Islet precursor cell (in vitro differentiated cells): ENCODE measurements around the gene NT5E.

Source experiments
- DNase-seq: peaks from one replicate; pipeline ENCODE4 v3.0.0-alpha.2; 2018

The NT5E gene

DNA sequence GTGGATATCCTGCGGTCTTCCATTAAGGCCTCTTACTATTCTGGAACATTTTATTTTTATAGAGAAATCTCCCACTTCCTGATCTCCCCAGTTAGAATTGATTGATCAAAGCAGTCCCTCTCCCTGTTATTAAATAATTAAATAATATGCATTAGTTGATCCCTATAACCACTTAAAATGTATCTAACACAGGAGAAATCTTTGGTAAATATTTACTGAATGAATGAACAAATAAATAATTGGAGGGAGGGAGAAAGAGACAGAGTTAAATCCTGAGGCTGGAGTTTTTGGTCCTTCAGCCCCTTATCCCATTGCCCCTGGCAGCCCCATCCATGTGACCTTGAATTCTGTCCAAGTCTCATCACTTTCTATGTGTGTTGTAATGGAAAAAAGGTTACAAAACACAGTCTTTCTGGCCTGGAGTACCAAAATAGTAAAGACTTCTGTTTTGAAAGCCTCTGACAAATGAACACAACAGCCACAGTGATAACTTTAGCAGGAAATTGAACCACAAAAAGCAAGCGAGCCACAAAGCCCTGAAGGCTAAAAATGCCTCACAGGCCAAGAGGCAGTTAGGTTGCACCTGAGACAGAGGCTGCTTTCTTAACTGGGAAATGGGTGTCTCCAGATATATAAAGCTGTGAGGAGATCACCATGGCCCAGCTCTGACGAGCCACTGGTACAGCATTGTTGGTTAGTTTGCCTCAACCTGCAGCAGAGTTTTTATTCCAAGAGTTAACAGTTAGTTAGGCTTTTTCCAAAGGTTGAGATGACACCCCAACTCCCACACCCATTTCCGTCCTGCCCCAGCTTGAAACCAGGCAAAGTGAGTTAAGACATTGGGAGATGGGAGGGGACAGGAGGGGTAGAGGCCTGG is 11.3 kb downstream of the NT5E start:
- no peak for DNase-seq

DNA sequence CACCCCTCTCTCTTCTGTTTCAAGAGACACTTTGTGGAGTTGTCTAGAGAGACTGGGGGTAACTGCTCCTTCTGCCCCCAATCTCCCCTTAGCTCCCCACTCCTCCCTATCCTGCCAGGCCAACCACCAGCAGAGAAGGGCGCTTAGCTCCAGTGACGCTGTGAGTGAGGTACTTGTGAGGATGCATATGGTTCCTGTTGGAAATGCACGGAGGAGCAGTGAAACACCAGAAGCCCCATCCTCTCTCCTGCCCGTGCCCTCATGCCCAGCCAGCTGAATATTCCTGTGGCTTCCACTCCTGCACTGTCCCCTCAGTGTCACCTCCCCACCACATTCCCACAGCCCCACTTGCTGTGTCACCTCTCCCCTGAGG is 11.9 kb downstream of the NT5E start:
- DNase-seq, result no peak

DNA sequence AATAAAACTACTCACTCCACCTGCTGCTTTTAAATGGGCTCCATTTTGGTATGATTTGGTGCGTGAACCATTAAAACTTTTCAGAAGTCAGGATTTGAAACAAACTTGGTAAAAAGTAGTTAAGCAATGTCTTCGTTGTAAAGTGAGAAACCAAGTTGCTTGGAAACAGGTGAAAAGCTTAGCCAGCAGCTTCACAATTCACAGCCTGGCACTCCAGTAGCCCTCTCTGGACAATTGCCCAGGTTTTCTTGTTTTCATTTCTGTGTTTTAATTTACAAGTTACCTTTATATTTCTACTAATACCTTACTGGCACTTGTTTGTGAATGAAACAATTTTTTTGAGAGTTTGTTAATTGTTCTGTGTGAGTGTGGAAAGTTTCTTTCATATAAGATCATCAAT is 12.8 kb downstream of the NT5E start:
- no peak for DNase-seq

DNA sequence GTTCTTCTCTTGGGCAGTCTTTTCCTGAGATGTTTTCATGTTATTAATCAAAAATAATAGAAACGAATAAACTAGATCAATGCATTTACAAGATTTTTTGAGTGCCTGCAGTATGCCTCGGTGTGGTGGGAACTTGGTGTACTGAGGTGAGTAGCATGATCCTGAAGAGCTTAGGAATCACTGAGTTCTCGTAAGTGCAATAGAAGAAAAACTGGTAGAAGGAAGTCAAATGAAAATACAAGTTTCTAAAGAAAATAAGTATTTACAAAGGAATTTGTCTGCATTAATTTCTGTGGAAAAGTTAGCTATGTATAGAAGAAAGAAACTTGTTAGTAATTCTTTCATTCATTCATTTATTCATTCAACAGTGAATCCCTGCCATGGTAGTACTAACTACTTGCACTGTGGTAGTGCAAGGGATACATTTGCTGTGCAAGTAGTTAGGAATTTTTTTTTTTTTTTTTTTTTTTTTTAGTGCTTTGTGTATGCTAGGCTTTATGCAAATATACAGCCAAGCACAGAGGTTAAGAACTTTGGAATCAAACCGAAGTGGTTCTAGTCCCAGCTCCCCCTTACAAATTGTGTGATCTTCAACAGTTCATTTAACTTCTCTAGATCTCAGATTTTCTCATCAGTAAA is 13.9 kb downstream of the NT5E start:
- no peak for DNase-seq

DNA sequence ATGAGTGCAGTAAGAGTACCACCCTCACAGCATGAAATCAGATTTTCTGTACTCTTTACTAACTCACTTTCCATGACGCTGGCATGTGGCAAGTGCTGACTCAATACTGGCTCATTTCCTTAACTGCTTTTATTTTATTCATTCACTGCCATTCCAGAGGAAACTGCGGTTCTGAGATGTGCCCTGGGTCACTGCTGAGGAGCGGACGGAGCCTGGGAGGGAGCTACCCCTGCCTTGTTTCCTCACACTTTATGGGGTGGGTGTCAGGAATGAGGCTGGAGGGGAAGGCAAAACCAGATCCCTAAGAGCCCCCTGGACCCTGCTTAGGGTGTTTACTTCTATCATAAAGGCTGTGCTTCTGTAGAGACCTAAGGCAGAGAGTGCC is 14.4 kb downstream of the NT5E start:
- no peak for DNase-seq

DNA sequence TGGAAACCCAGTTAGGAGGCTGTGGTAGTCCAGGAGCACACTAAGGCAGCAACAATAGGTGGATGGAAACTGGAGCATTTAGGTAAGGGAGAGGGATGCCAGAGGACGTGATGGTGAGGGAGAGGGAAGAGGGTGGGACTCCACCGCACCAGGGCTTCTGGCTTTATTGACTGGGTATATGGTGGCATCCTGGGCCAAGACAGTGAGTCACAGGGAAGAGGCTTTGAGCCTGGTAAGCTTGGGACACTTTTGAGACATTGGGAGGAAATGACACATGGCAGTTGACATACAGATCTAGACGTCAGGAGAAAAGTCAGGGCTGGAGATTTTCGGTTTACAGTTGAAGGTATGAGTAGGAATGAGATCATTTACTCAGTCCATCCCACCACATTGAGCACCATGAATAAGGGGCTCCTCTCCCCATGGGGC is 14.9 kb downstream of the NT5E start:
- DNase-seq, result peak; percentile 63

DNA sequence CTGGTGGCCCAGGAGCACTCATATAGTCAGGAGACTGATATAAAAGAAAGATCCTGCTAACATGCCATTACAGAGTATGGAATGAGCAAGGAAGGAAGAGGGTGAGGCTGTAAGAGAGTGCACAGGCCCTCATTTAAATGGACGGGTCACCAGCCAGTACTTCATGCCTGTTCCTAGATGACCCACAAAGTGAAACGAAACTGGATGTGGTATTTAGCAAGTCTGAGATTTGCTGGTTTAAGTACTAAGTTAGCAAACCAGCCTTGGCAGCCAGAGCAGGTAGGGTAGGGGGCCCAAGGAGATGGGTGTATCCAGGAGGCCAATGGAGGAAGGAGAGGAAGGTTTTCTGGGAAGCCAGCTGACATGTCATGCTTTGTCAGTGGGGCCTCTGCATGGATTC is 15.9 kb downstream of the NT5E start:
- DNase-seq, result no peak

DNA sequence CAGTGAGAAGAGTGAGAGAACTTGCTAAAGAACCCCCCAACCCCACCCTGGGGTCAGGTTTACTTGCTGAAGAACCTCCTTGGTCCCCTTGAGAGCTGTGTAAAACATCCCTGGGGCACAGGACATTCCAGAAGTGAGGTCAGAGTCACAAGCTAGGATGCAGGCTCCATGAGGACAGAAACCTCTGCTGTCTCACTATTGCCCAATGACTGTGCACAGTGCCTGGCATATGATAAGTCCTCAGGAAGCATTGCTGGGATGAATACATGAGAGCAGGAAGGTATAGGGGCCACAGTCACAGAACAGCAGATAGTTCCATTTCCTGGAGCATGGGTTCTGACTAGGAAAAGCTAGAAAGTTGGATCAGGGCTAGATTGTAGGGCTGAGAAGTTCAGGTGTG is 18.4 kb downstream of the NT5E start:
- peak; percentile 68 for DNase-seq

DNA sequence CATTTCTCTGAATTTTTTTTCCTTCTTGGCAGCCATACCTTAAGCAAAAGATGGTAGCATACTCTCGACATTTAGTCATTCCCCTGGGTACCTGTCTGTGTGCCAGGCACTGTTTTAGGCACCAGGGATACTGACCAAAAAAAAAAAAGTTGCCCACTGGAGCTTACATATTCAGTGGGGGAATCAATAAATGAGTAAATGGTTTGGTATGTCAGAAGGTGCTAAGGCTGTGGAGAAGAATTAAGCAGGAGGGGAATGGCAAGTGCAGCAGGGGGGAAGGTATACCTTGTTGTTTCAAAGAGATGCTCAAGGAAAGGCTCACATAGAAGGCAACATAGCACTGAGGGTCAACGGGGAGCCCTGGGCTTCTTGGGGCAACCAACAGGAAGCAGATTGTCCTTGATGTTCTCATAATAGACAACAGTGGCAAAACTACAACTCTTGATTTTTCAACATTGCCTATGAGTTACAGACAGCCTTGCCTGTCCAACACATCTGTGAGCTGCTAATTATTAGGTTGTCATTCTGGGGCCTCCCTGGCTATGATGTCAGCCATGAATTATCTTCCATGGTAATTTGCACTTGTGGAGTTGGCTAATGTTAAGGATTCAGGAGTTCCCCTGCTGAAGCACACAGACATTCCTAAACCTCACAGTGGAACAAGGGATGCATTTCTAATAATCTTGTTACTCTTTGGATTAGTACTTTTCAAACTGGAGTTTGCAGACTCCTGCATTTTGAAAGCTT is 19.6 kb downstream of the NT5E start:
- DNase-seq, result no peak

DNA sequence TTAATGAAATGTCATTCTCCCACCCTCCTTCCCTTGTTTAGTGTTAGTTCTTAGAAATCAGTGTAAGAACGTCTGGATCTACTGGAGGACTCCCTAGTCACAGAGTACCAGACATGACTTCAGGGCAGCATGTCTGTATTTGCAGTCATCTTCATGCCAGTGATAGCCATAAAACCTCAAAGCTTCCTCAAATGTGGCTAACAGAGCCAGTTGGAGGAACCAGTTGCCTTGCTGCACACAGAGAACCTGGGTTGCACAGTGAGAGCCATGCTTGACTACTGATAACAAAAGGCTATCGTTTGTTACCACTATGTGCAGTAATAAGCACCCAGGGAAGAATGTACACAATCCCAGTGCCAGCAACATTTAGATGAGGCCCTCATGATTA is 20.1 kb downstream of the NT5E start:
- no peak for DNase-seq

DNA sequence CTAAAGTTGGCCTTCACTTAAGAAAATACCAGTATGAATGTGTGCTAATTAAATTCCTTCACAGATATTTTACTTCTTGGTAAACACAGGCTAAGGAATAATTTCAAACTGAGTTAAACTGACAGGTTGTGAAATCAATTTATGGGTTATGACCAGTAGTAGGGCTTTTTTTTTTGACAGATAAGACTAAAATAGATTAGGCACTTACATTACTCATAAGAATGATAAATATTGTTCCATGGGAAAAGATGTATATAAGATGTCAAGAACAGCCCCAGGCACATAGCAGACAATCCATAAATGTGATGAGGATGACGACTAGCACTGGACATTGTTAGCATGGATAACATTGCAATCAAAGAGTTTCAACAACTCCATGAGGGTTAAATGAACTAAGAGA is 22.9 kb downstream of the NT5E start:
- DNase-seq, result no peak

DNA sequence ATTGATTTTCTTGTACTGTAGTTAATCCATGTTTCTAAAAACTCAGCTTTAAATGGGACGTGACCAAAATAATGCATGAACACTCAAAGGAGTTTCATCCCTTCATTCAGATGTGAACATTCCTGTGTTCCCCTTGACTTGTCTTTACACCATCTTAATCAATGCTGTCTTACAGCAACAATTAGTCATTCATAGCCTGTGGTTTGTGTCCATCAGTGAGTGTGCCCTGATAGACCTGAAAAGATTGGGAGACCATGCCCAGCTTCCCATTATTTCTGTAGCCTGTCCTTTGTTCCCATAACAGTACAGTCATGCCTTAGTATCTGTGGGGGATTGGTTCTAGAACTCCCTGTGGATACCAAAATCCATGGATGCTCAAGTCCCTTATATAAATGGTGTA is 23.9 kb downstream of the NT5E start:
- DNase-seq, result no peak

DNA sequence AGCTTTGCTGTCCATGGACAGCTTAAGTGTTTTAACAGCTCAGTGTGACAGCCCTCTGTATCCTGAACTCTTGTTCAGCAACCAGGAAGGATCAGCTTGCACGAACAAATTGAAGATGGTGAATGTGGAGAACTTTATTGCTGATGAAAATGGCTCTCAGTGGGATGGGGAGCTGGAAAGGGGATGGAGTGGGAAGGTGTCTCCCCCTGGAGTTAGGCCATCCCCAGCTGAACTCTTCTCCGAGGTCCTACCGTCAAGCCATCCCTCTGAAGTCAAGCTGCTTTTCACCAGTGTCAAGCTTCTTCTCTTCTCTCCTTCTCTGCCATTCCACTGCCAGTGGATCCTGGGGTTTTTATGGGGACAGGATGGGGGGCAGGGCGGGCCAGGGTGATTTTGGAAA is 26.6 kb downstream of the NT5E start:
- DNase-seq, result no peak

DNA sequence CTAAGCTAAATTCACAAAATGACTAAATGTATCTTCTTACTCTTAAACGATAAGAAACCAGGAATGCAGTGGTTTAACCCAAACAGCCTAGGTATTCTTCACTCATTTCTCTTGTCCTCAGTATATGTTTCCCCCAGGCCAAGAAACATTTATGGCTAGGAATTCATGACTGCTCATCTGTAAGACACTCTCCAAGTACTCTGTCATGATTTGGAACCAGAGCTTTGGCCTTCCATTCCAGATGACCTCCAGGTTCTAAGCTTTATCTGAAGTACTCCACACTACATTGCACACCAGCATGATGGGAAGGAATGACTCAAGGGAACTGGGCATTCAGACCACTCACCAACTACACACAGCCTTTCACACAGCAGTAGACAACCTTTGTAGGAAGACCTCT is 29.3 kb downstream of the NT5E start:
- no peak for DNase-seq

DNA sequence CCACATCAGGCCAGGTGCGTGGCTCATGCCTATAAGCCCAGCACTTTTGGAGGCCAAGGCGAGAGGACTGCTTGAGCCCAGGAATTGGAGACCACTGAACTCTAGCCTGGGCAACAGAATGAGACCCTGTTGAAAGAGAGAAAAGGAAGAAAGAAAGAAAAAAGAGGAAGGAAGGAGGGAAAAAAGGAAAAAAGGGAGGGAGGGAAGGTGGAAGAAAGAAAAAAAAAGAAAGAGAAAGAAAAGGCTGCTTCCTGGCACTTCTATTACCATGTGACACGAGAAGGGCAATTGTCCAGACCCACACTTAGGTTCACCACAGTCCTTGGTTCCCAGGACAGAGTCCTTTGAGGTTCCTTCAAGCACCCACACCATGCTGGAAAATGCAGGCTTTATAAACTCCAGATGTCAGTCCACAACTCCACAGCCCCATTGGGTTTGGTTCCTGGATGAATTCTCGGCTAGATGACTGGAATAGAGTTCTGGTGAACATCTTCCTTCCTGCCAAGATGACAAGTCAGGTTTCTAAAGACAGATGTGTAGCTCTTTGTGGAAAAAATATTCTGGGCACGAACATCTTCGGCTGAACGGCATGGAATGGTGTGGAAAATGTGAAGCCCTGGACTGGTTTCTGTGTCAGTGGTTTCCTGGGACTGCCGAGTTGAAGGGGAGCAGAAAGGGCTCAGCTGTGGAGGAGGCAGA is 32.5 kb downstream of the NT5E start:
- DNase-seq, result no peak

DNA sequence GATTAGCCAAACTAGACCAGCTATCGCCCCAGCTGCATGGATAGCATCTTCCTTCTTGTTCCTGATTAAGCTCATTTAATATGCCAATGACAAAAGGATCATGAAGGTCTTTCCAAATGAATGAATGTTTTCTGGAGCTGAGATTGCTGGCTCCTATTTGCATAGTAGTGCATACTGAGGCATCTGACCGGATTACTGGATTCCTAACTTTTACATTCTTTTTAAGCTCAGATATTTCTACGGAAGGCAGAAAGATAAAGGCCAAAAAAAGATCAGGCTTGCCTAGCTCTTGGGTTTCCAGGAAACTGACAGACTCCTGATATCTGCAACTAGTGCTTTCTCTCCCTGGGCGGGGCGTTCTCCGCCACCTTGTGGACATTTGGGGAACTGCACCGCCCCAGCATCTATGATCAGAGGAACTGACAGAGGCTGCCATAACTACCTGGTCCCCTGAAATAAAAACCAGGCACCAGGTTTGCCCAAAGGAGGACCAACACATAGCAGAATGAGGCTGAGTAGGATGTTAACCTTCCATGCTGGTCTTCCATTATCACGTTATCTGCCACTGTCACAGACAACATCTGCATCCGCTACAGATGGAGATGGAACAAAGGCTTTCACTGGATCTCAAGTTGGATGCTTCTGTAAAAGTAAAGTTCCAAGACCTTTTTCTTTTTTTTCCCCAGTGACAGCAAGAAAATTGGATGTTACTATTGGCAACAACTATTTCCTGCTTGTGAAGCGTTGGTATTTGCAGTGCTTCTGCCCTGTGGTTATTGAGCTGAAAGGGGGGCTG is 33.2 kb downstream of the NT5E start:
- peak; percentile 83 for DNase-seq

DNA sequence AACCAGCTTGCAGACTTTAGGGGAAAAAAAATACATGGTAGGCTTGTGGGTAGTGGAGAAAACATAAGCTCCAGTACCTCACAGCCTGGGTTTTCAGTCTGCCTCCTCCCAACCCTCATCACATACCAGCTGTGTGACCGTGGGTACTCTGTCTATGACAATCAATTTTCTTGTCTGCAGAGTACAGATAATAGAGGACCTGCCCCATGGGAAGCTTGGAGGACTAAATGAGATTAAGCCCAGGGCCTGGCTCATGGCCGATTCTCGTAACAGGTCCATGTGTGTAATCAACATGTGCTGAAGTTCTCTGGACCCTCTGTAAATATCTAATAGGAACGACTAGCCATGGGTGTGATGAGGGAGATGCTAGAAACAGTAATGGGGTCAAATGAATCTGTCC is 34.0 kb downstream of the NT5E start:
- DNase-seq, result no peak

DNA sequence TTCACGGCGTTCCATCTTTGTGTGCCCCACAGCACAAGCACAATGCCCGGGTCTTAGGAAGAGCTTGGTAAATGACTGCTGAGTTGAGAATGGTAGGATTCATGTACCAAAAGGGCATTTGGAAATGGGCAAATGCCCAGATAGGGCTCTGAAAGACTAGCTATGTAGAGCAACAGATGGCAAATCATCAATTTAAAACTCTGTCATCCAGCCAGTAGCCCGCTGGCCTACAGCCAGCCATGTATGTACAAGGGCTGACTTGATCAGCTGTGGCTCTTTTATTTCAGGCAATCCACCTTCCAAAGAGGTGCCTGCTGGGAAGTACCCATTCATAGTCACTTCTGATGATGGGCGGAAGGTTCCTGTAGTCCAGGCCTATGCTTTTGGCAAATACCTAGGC is 35.1 kb downstream of the NT5E start:
- DNase-seq, result no peak

DNA sequence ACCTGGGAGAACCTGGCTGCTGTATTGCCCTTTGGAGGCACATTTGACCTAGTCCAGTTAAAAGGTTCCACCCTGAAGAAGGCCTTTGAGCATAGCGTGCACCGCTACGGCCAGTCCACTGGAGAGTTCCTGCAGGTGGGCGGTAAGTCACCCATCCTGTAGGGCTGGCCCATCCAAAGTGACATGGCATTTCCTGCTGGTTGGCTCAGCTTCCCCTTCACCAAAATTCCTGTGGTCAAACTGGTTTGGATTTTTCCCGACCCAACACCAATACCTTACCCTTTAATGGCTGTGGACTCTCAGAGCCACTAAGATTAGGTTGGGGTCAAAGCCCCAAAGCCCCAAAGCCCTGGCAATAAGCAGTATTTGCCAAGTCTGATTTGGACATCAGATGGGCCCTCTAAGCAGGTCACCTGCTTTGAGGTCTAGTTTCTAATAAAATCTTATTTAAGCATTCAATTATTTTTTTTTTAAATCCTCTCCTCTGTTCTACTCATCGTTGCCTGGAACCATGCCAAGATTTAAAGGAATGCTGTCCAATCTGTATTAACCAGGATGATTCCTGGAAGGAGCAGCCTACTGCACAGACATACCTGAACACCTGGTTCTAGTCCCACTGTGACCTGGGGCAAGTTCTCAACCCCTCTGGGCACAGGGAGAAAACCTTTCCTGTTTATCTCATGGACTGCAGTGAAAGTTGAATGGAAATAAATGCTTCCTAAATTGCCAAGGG is 40.8 kb downstream of the NT5E start:
- peak; percentile 83 for DNase-seq

DNA sequence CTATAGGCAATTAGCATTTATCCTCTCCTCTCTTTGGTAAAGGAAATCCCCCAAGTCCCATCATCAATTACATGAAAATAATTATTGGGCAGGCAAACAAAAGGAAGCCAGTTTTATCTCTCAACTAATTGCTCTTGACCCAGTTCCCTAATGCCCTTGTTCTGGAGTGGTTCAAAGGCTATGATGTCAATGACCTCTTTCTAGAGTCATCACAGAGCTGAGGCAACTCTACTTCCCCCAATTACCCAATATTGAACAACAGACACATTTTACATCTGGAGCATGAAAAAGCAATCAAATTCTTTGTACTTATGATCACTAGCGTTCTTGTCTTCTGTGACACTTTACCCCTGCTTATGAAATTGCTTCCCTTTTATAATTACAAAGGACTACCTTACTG is 43.5 kb downstream of the NT5E start:
- DNase-seq, result no peak
